Fibroblast of the aortic adventitia (primary cell): ENCODE measurements around the gene NRXN3. TPM values are rescaled to one million over a fixed set of nuclear protein-coding genes. Genes with fewer than 3 reads are reported as not detected.
A peak's percentile ranks its signal among the peaks of the same experiment; 100 is the strongest.

Experiments used
- DNase-seq: peaks from one replicate; pipeline ENCODE4 v3.0.0-alpha.2; 2010; ENCODE audit warnings: low read depth
- H3K4me3 ChIP-seq: 2 replicates; pipeline ENCODE4 v1.5.1; 2011; ENCODE audit warnings: low read depth, mild to moderate bottlenecking, control low read depth, low read length, moderate library complexity
- CTCF ChIP-seq: IDR thresholded peaks from 2 replicates; pipeline ENCODE4 v1.5.1; 2011; ENCODE audit warnings: mild to moderate bottlenecking, low read length, control low read depth, inconsistent platforms; ENCODE audit not compliant: insufficient read depth
- total RNA-seq: library from RNA; depleted of rRNA; stranded (reverse); fragments of >200 nt; gene quantifications from 2 replicates; pipeline ENCODE4 v1.2.3, GENCODE V29; 2012; ENCODE audit warnings: low replicate concordance

The NRXN3 gene
- total RNA-seq, 1 donor = 0.18 TPM

- H3K4me3 ChIP-seq = no peak overlapping the region
- TF ChIP-seq CTCF = no peak
- DNase-seq = no peak
These were observed 416.5 kb downstream of the NRXN3 start for GRCh38 chr14:78586681-78587080.

DNA sequence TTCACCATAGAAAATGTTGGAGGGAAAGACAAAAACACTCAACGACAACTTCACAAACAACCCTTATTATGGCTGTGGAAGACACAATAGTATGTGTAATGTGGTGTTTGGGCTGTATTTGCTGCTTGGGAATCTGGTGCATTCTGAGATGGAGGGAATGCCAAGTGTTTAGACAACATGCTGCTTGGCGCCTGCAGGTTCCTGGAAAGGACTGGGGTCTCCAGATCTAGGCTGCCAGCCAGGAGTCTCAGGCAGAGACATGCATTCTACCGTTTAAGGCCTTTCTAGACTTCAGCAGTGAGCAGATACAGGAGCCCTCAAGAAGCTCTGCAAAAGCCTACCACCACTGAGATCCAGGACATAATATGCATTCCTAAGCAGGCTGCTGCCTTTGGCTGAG lies 418.7 kb downstream of the NRXN3 start:
- H3K4me3 ChIP-seq = no peak overlapping the region
- no peak for DNase-seq
- no peak for TF ChIP-seq CTCF

DNA sequence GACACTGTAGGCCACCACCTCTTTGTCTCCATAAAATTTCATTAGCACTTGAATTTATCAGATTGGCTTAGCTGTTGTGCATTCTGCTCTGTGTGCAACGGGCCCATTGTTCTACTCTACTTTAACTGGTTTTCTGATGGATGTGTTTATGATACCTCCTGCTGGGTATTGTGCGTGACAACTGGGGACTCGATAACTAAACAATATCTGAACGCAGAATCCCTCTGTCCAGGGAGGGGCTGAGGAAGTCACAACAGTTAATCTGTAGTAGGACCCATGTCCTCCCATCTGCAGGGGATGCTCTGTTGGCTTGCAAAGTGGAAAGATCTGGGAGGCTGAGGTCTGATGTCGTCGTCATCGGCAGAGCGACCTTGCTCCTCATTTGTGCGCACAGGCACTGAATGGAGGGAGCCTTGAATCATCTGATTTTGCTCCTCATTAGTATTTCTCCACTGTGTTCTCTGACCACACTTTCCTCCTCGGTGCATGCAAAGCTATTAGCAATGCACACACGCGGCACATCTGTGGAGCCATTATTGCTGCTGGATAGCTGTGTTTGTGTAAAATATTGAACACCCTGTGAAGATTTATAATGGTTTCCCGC lies 422.5 kb downstream of the NRXN3 start:
- no peak for DNase-seq
- TF ChIP-seq CTCF = no peak
- H3K4me3 ChIP-seq = no peak overlapping the region

GRCh38 chr14:78593949-78594348 lies 423.8 kb downstream of the NRXN3 start:
- no peak for DNase-seq
- TF ChIP-seq CTCF = no peak
- H3K4me3 ChIP-seq = no peak overlapping the region

DNA sequence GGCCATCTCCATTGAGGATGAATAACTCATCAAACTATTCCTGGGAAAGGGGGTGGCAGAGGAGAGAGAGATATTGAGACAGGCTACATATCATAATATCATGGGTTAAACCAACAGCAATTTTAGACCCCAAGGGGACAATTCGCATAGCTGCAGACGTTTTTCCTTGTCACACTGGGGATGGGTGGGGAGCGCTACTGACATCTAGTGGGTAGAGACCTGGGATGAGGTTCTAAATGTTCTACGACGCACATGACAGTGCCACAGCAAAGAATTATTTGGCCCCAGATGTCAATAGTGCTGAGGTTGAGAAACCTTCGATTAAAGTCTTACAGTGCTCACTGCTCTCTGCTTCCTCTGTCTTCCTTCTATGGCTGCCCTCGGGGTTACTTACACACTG lies 425.6 kb downstream of the NRXN3 start:
- no peak overlapping the region for H3K4me3 ChIP-seq
- DNase-seq = no peak
- peak; percentile 29 for TF ChIP-seq CTCF

DNA sequence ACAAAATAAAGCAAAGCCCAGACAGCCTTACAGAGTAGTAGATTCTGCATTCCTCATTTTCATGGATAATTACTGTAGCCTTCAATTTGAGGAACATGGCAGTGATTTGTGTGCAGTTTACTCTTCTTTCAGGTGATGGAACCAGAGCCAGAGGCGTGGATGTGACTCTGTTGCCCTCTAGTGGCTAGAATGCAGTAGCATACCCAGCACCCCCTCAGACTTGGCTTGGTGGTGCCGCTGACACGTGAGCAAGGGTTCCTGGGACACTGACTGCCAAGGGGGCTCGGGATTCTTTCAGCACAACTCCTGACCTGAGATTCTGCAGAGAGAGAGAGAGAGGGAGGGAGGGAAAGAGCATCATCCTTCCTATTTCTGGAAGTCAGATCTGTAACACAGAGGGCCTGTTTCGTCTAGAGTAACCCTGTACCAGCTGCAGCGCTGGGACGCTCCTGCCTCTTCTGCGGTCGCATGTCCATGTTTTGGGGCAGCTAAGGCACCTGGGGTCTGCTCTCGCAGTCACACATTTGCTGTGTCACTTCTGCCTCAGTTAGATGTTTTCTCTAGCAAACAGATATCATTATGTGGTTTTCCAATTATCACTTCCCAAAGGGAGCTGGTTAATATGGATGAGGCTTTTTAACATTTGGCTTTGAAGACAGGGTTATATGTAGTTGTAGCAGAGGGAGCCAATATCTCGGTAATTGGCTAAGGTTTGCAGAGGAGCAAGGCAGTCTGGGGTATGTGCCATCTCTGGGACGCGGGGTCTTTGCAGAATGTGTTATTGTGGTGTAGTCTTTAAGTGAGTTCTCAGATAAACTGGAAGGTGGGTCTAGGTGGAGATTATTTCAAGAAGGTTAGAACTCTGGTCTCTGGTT lies 428.1 kb downstream of the NRXN3 start:
- H3K4me3 ChIP-seq = peak overlapping the region; percentile 23
- peak; percentile 69 for DNase-seq
- TF ChIP-seq CTCF = peak; percentile 95
